Measurements from ENCODE around the gene BSND.

The BSND gene

DNA sequence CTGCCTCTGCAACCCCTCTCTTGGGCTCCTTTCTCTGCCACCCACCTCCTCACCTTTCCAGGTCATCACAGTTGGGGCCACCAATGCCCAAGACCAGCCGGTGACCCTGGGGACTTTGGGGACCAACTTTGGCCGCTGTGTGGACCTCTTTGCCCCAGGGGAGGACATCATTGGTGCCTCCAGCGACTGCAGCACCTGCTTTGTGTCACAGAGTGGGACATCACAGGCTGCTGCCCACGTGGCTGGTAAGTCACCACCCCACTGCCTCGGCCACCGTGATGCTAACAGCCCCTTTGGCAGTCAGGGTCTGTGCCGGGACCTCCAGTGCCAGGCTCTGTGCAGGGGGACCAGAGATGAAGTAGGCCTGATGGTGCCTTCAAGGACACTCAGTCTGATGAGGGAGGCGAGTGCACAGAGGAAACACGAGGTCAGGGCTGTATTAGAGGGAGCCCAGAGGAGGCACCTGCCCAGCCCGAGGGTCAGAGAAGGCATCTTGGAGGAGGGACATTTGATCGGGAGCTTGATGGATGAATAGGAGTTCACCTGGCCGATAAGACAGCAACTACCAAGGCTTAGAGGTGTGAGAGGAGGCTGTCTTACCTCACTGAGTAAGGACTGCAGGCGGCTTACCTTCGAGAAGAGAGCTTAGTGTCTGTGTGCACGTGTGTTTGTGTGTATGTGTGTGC, 58.7 kb downstream of the BSND start:
- Histone ChIP-seq H3K4me1 (ENCODE audit: control insufficient read depth, low read depth, low read length) (no peaks in the 10 kb centered on the region), H3K79me1 (ENCODE audit: low read length) (no peaks in the 10 kb centered on the region), H3K4ac (ENCODE audit: low read depth, low read length) (no peak overlapping the region), H3K9ac (ENCODE audit: low read length) (no peak overlapping the region), H3K4me3 (ENCODE audit: low read length) (no peak overlapping the region), H3K4me2 (ENCODE audit: low read length) (no peak overlapping the region), H2AK5ac (ENCODE audit: low read length) (no peak overlapping the region), H3K36me3 (ENCODE audit: control insufficient read depth, insufficient read depth, low read length) (no peaks in the 10 kb centered on the region), H2BK15ac (replicated peaks; ENCODE audit: low read depth) (no peak overlapping the region), H3K79me2 (ENCODE audit: control insufficient read depth, insufficient read depth, low read length) (no peaks in the 10 kb centered on the region), H2BK5ac (ENCODE audit: low read length) (no peak overlapping the region), H3K56ac (ENCODE audit: low read length) (no peak overlapping the region), H3K27ac (ENCODE audit: low read depth, low read length) (no peak overlapping the region), H4K5ac (ENCODE audit: low read length) (no peak overlapping the region), H4K8ac (ENCODE audit: low read depth, low read length) (no peak overlapping the region), H3K18ac (ENCODE audit: low read length) (no peak overlapping the region), H3K23ac (ENCODE audit: low read length) (no peak overlapping the region), H3K27me3 (ENCODE audit: insufficient read depth, low read length, poor library complexity) (no peaks in the 10 kb centered on the region), H2BK120ac (ENCODE audit: low read depth, low read length) (no peak overlapping the region)
- WGBS (ENCODE audit: extremely low coverage, insufficient coverage, low lambda C conversion rate), result no CpG with 5 or more reads among the region's 15 CpGs
- no peak for DNase-seq

DNA sequence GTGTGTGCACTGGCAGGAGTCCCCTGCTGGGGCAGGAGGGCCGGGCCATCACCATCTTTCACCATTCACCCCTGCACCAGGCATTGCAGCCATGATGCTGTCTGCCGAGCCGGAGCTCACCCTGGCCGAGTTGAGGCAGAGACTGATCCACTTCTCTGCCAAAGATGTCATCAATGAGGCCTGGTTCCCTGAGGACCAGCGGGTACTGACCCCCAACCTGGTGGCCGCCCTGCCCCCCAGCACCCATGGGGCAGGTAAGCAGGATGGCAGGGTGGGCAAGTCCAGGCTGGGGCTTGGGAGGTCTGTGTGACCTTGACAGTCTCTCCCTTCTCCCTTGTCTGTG, 59.2 kb downstream of the BSND start:
- H4K8ac ChIP-seq (ENCODE audit: low read depth, low read length), result no peak overlapping the region
- no peak overlapping the region for H2AK5ac ChIP-seq (ENCODE audit: low read length)
- WGBS (ENCODE audit: extremely low coverage, insufficient coverage, low lambda C conversion rate), result no CpG with 5 or more reads among the region's 6 CpGs
- H3K23ac ChIP-seq (ENCODE audit: low read length), result no peak overlapping the region
- no peaks in the 10 kb centered on the region for H3K79me1 ChIP-seq (ENCODE audit: low read length)
- no peaks in the 10 kb centered on the region for H3K36me3 ChIP-seq (ENCODE audit: control insufficient read depth, insufficient read depth, low read length)
- H3K9ac ChIP-seq (ENCODE audit: low read length), result no peak overlapping the region
- no peak overlapping the region for H2BK15ac ChIP-seq (replicated peaks; ENCODE audit: low read depth)
- H3K4ac ChIP-seq (ENCODE audit: low read depth, low read length), result no peak overlapping the region
- DNase-seq, result no peak
- H2BK5ac ChIP-seq (ENCODE audit: low read length), result no peak overlapping the region
- no peak overlapping the region for H3K27ac ChIP-seq (ENCODE audit: low read depth, low read length)
- no peak overlapping the region for H3K18ac ChIP-seq (ENCODE audit: low read length)
- no peak overlapping the region for H4K5ac ChIP-seq (ENCODE audit: low read length)
- no peaks in the 10 kb centered on the region for H3K4me1 ChIP-seq (ENCODE audit: control insufficient read depth, low read depth, low read length)
- H3K79me2 ChIP-seq (ENCODE audit: control insufficient read depth, insufficient read depth, low read length), result no peaks in the 10 kb centered on the region
- no peak overlapping the region for H3K4me3 ChIP-seq (ENCODE audit: low read length)
- H2BK120ac ChIP-seq (ENCODE audit: low read depth, low read length), result no peak overlapping the region
- no peaks in the 10 kb centered on the region for H3K27me3 ChIP-seq (ENCODE audit: insufficient read depth, low read length, poor library complexity)
- no peak overlapping the region for H3K56ac ChIP-seq (ENCODE audit: low read length)
- H3K4me2 ChIP-seq (ENCODE audit: low read length), result no peak overlapping the region

DNA sequence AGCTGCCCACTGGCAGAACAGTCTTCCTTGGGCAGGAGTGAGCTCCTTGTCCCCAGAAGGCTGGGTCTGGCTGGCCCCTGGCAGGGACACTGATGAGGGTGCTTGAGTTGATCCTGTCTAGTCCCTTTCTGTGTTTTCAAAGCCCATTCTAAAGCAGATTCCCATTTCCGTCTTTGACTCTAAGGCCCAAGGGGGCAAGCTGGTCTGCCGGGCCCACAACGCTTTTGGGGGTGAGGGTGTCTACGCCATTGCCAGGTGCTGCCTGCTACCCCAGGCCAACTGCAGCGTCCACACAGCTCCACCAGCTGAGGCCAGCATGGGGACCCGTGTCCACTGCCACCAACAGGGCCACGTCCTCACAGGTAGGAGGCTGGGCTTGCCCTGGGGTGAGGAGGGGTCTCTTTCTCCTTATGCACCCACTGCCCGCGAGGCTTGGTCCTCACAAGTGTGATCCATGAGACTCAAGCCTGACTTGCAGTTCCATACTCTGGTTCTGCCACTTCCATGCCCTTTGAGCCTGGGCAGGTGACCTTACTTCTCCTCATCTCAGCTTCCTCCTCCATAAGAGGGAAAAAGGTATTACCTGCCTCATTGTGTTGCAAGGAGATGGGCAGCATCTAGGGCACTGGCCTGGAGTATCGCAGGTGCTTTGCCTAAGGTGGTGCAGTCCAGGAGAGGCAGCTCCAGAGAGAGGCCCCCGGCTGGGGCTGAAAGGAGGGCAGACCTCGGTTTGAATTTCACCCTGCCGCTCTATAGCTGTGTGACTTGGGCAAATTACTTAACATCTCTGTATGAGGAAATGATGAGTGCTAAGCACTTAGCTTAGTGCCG, 60.8 kb downstream of the BSND start:
- no peaks in the 10 kb centered on the region for H3K79me2 ChIP-seq (ENCODE audit: control insufficient read depth, insufficient read depth, low read length)
- no peak for DNase-seq
- no peaks in the 10 kb centered on the region for H3K27me3 ChIP-seq (ENCODE audit: insufficient read depth, low read length, poor library complexity)
- no CpG with 5 or more reads among the region's 14 CpGs for WGBS (ENCODE audit: extremely low coverage, insufficient coverage, low lambda C conversion rate)
- H3K4me2 ChIP-seq (ENCODE audit: low read length), result no peak overlapping the region
- H4K8ac ChIP-seq (ENCODE audit: low read depth, low read length), result no peak overlapping the region
- no peak overlapping the region for H2BK5ac ChIP-seq (ENCODE audit: low read length)
- H2AK5ac ChIP-seq (ENCODE audit: low read length), result no peak overlapping the region
- no peak overlapping the region for H3K4me3 ChIP-seq (ENCODE audit: low read length)
- H3K4me1 ChIP-seq (ENCODE audit: control insufficient read depth, low read depth, low read length), result no peaks in the 10 kb centered on the region
- no peaks in the 10 kb centered on the region for H3K79me1 ChIP-seq (ENCODE audit: low read length)
- no peak overlapping the region for H2BK120ac ChIP-seq (ENCODE audit: low read depth, low read length)
- H3K23ac ChIP-seq (ENCODE audit: low read length), result no peak overlapping the region
- H3K18ac ChIP-seq (ENCODE audit: low read length), result no peak overlapping the region
- no peak overlapping the region for H4K5ac ChIP-seq (ENCODE audit: low read length)
- H3K36me3 ChIP-seq (ENCODE audit: control insufficient read depth, insufficient read depth, low read length), result peaks cover 2% of the 10 kb centered on the region
- no peak overlapping the region for H3K56ac ChIP-seq (ENCODE audit: low read length)
- no peak overlapping the region for H3K27ac ChIP-seq (ENCODE audit: low read depth, low read length)
- H2BK15ac ChIP-seq (replicated peaks; ENCODE audit: low read depth), result no peak overlapping the region
- H3K4ac ChIP-seq (ENCODE audit: low read depth, low read length), result no peak overlapping the region
- no peak overlapping the region for H3K9ac ChIP-seq (ENCODE audit: low read length)

DNA sequence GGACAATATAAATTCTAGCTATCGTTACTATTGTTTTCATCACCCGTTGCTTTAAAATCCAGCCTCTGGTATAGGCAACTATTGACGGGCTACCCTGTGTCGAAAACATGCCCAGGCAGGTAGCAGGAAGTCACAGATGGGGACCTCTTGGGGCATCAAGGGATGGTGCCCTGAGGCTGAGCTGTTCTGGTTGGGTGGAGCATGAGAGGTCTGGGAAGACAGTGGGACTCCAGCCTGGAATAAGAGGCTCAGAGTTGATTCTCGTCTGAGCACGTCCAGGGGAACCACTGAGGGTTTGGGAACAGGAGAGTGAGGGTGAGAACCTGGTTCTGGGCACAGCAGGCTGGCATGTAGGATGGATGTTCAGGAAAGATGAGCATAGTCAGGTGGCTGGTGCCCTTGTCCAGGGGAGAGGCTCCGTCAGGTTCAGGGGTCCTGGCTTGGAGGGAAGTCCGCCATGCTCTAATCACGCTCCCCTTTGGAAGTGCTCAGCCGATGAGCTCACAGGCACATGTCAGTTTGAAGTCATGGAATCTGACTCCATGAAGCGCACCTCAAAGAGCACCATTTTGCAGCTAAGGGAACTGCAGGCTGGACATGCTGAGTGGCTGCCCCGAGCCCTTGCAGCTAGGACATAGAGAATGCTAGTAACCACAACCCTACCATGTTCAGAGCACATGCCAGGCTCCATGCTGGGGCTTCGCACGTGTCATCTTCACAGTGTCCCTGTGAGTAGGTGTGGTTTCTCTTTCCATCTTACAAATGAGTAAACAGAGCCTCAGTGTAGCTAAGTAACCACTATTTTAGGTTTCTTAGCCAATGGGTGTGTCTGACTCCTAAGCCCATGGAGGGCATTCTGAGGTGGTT, 61.6 kb downstream of the BSND start:
- no peak overlapping the region for H3K4ac ChIP-seq (ENCODE audit: low read depth, low read length)
- no peak overlapping the region for H3K56ac ChIP-seq (ENCODE audit: low read length)
- H3K27ac ChIP-seq (ENCODE audit: low read depth, low read length), result no peak overlapping the region
- no peak overlapping the region for H2BK120ac ChIP-seq (ENCODE audit: low read depth, low read length)
- H4K5ac ChIP-seq (ENCODE audit: low read length), result no peak overlapping the region
- no peak overlapping the region for H2BK15ac ChIP-seq (replicated peaks; ENCODE audit: low read depth)
- H3K36me3 ChIP-seq (ENCODE audit: control insufficient read depth, insufficient read depth, low read length), result peaks cover 5% of the 10 kb centered on the region
- peak overlapping the region; percentile 80 for H3K23ac ChIP-seq (ENCODE audit: low read length)
- H3K4me2 ChIP-seq (ENCODE audit: low read length), result no peak overlapping the region
- no peaks in the 10 kb centered on the region for H3K27me3 ChIP-seq (ENCODE audit: insufficient read depth, low read length, poor library complexity)
- no peaks in the 10 kb centered on the region for H3K79me1 ChIP-seq (ENCODE audit: low read length)
- no peak overlapping the region for H3K18ac ChIP-seq (ENCODE audit: low read length)
- H2AK5ac ChIP-seq (ENCODE audit: low read length), result no peak overlapping the region
- H3K79me2 ChIP-seq (ENCODE audit: control insufficient read depth, insufficient read depth, low read length), result no peaks in the 10 kb centered on the region
- no peak overlapping the region for H3K4me3 ChIP-seq (ENCODE audit: low read length)
- WGBS (ENCODE audit: extremely low coverage, insufficient coverage, low lambda C conversion rate), result no CpG with 5 or more reads among the region's 14 CpGs
- H3K9ac ChIP-seq (ENCODE audit: low read length), result no peak overlapping the region
- no peaks in the 10 kb centered on the region for H3K4me1 ChIP-seq (ENCODE audit: control insufficient read depth, low read depth, low read length)
- no peak overlapping the region for H4K8ac ChIP-seq (ENCODE audit: low read depth, low read length)
- DNase-seq, result no peak
- H2BK5ac ChIP-seq (ENCODE audit: low read length), result no peak overlapping the region

DNA sequence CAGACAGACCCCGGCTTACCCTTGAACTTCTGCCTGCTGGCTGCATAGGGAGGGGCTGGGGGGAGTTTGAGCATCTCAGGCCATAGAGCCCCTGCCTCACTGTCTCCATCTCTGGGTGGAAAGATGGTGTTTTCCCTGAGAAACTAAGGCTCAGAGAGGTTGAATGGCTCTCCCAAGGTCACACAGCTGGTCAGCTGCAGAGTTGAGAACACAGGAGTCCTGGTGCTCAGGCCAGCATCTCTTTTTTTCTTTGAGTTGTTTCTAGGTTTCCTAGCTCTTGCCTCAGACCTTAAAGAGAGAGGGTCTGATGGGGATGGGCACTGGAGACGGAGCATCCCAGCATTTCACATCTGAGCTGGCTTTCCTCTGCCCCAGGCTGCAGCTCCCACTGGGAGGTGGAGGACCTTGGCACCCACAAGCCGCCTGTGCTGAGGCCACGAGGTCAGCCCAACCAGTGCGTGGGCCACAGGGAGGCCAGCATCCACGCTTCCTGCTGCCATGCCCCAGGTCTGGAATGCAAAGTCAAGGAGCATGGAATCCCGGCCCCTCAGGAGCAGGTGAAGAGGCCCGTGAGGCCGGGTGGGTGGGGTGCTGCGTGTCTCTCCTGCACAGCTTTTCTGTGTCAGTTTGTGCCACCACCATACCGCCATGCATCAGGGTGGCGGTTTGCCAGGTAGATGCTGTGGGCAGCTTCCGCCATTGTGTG, 62.4 kb downstream of the BSND start:
- no peak overlapping the region for H2BK15ac ChIP-seq (replicated peaks; ENCODE audit: low read depth)
- H3K79me2 ChIP-seq (ENCODE audit: control insufficient read depth, insufficient read depth, low read length), result no peaks in the 10 kb centered on the region
- no peaks in the 10 kb centered on the region for H3K4me1 ChIP-seq (ENCODE audit: control insufficient read depth, low read depth, low read length)
- H2BK5ac ChIP-seq (ENCODE audit: low read length), result no peak overlapping the region
- H4K5ac ChIP-seq (ENCODE audit: low read length), result no peak overlapping the region
- no peaks in the 10 kb centered on the region for H3K79me1 ChIP-seq (ENCODE audit: low read length)
- H2BK120ac ChIP-seq (ENCODE audit: low read depth, low read length), result no peak overlapping the region
- no peaks in the 10 kb centered on the region for H3K27me3 ChIP-seq (ENCODE audit: insufficient read depth, low read length, poor library complexity)
- H3K27ac ChIP-seq (ENCODE audit: low read depth, low read length), result no peak overlapping the region
- no peak overlapping the region for H3K23ac ChIP-seq (ENCODE audit: low read length)
- no peak overlapping the region for H3K18ac ChIP-seq (ENCODE audit: low read length)
- no peak for DNase-seq
- H4K8ac ChIP-seq (ENCODE audit: low read depth, low read length), result no peak overlapping the region
- peaks cover 5% of the 10 kb centered on the region for H3K36me3 ChIP-seq (ENCODE audit: control insufficient read depth, insufficient read depth, low read length)
- no peak overlapping the region for H3K4me3 ChIP-seq (ENCODE audit: low read length)
- H3K9ac ChIP-seq (ENCODE audit: low read length), result no peak overlapping the region
- no peak overlapping the region for H2AK5ac ChIP-seq (ENCODE audit: low read length)
- H3K4ac ChIP-seq (ENCODE audit: low read depth, low read length), result no peak overlapping the region
- H3K56ac ChIP-seq (ENCODE audit: low read length), result no peak overlapping the region
- no peak overlapping the region for H3K4me2 ChIP-seq (ENCODE audit: low read length)
- WGBS (ENCODE audit: extremely low coverage, insufficient coverage, low lambda C conversion rate), result no CpG with 5 or more reads among the region's 13 CpGs

All from mesendoderm (in vitro differentiated cells).